Fibroblast of skin of back (primary cell): ENCODE data around the gene STRA6.

Experiments used
- DNase-seq: peaks from one replicate; pipeline ENCODE4 v3.0.0-alpha.2; 2013

Gene STRA6

GRCh38 chr15:74159773-74160172, 42.8 kb downstream of the STRA6 start:
- no peak for DNase-seq

- DNase-seq, result no peak
These were observed 43.5 kb downstream of the STRA6 start for GRCh38 chr15:74158855-74159650.

- DNase-seq, result no peak
These were observed 44.4 kb downstream of the STRA6 start for GRCh38 chr15:74157868-74158827.

GRCh38 chr15:74156678-74157411, 45.7 kb downstream of the STRA6 start:
- peak; percentile 30 for DNase-seq

- no peak for DNase-seq
These were observed 46.7 kb downstream of the STRA6 start for GRCh38 chr15:74155766-74156417.

- DNase-seq, result no peak
These were observed 55.5 kb downstream of the STRA6 start for GRCh38 chr15:74147051-74147450.

- DNase-seq, result no peak
These were observed 56.2 kb downstream of the STRA6 start for GRCh38 chr15:74146277-74146800.

- no peak for DNase-seq
These were observed 58.3 kb downstream of the STRA6 start for GRCh38 chr15:74144153-74144775.

GRCh38 chr15:74141591-74141990, 61.0 kb downstream of the STRA6 start:
- peak; percentile 56 for DNase-seq

- no peak for DNase-seq
These were observed 63.9 kb downstream of the STRA6 start for GRCh38 chr15:74138642-74139041.

GRCh38 chr15:74137537-74137894, 65.1 kb downstream of the STRA6 start:
- DNase-seq, result no peak

GRCh38 chr15:74136814-74137536, 65.6 kb downstream of the STRA6 start:
- no peak for DNase-seq

- no peak for DNase-seq
These were observed 66.1 kb downstream of the STRA6 start for GRCh38 chr15:74136540-74136813.

- no peak for DNase-seq
These were observed 67.5 kb downstream of the STRA6 start for GRCh38 chr15:74135041-74135565.

- DNase-seq, result peak; percentile 63
These were observed 68.1 kb downstream of the STRA6 start for GRCh38 chr15:74134387-74135027.

GRCh38 chr15:74133694-74134386, 68.7 kb downstream of the STRA6 start:
- DNase-seq, result no peak

- peak; percentile 35 for DNase-seq
These were observed 69.6 kb downstream of the STRA6 start for GRCh38 chr15:74132681-74133651.

GRCh38 chr15:74131628-74132413, 70.8 kb downstream of the STRA6 start:
- no peak for DNase-seq
